Loucy (cell line): ENCODE results near the gene ZNF385D.

ENCODE experiments used
- H2AFZ ChIP-seq: fragments of 200-600 bp; sonication (generic); 2 replicates; pipeline ENCODE4 v1.6.0; 2016; ENCODE audit warnings: antibody characterized with exemption, mild to moderate bottlenecking, low read length, moderate library complexity
- H3F3A ChIP-seq: fragments of 200-600 bp; 2 replicates; pipeline ENCODE4 v1.6.0; 2016; ENCODE audit warnings: antibody characterized with exemption, low read depth, mild to moderate bottlenecking
- H3K27me3 ChIP-seq: fragments of 200-600 bp; sonication (generic); 2 replicates; pipeline ENCODE4 v1.6.1; 2014; ENCODE audit warnings: low read length, mild to moderate bottlenecking; ENCODE audit not compliant: insufficient read depth, poor library complexity, severe bottlenecking
- H3K36me3 ChIP-seq: fragments of 200-600 bp; sonication (generic); 2 replicates; pipeline ENCODE4 v1.6.1; 2016; ENCODE audit warnings: low read length; ENCODE audit not compliant: insufficient read depth
- H3K4me1 ChIP-seq: fragments of 200-600 bp; sonication (generic); 2 replicates; pipeline ENCODE4 v1.5.1; 2014; ENCODE audit warnings: low read length, mild to moderate bottlenecking; ENCODE audit not compliant: insufficient read depth, poor library complexity, severe bottlenecking
- H3K4me2 ChIP-seq: fragments of 200-600 bp; sonication (generic); 2 replicates; pipeline ENCODE4 v1.6.0; 2014; ENCODE audit warnings: antibody characterized with exemption, low read length, low read depth, mild to moderate bottlenecking; ENCODE audit not compliant: poor library complexity, severe bottlenecking
- H3K4me3 ChIP-seq: fragments of 200-600 bp; sonication (generic); 2 replicates; pipeline ENCODE4 v1.5.1; 2014; ENCODE audit warnings: low read length, mild to moderate bottlenecking, mixed read lengths; ENCODE audit not compliant: poor library complexity, severe bottlenecking
- H3K79me2 ChIP-seq: fragments of 200-600 bp; sonication (generic); 2 replicates; pipeline ENCODE4 v1.6.1; 2014; ENCODE audit warnings: low read length; ENCODE audit not compliant: insufficient read depth
- H3K9ac ChIP-seq: fragments of 200-600 bp; sonication (generic); 2 replicates; pipeline ENCODE4 v1.6.0; 2014; ENCODE audit warnings: mild to moderate bottlenecking, low read depth, low read length, moderate library complexity; ENCODE audit not compliant: poor library complexity, severe bottlenecking
- H3K9me2 ChIP-seq: fragments of 200-600 bp; sonication (generic); replicated peaks from 2 replicates; pipeline ENCODE4 v1.6.1; 2016; ENCODE audit warnings: low read depth, low read length, mixed read lengths
- H3K9me3 ChIP-seq: fragments of 200-600 bp; sonication (generic); 2 replicates; pipeline ENCODE4 v1.6.1; 2014; ENCODE audit warnings: mild to moderate bottlenecking, antibody characterized with exemption, low read length, low read depth; ENCODE audit not compliant: insufficient read depth
- H4K20me1 ChIP-seq: fragments of 200-600 bp; sonication (generic); 2 replicates; pipeline ENCODE4 v1.6.0; 2014; ENCODE audit warnings: antibody characterized with exemption, low read length, mild to moderate bottlenecking; ENCODE audit not compliant: insufficient read depth, poor library complexity, severe bottlenecking
- CTCF ChIP-seq: fragments of 200-600 bp; sonication (generic); conservative IDR thresholded peaks from 2 replicates; pipeline ENCODE4 v1.5.1; 2014; ENCODE audit warnings: mild to moderate bottlenecking, antibody characterized with exemption, low read length
- EZH2phosphoT487 ChIP-seq: fragments of 200-600 bp; IDR thresholded peaks from 2 replicates; pipeline ENCODE4 v1.6.1; 2018; ENCODE audit warnings: antibody characterized with exemption, mild to moderate bottlenecking, moderate library complexity, borderline replicate concordance

The ZNF385D gene

GRCh38 chr3:21668012-21668411, 83.0 kb downstream of the ZNF385D start:
- Histone ChIP-seq H2AFZ (no peak overlapping the region), H3K79me2 (no peaks in the 10 kb centered on the region), H3K36me3 (no peaks in the 10 kb centered on the region), H4K20me1 (no peaks in the 10 kb centered on the region), H3K27me3 (no peaks in the 10 kb centered on the region), H3K9me2 (no peaks in the 10 kb centered on the region), H3K9ac (no peak overlapping the region), H3K9me3 (no peaks in the 10 kb centered on the region), H3K4me2 (no peak overlapping the region), H3F3A (no peaks in the 10 kb centered on the region), H3K4me3 (no peak overlapping the region), H3K4me1 (no peaks in the 10 kb centered on the region)
- TF ChIP-seq CTCF, result no peak
- TF ChIP-seq EZH2phosphoT487, result no peak

DNA sequence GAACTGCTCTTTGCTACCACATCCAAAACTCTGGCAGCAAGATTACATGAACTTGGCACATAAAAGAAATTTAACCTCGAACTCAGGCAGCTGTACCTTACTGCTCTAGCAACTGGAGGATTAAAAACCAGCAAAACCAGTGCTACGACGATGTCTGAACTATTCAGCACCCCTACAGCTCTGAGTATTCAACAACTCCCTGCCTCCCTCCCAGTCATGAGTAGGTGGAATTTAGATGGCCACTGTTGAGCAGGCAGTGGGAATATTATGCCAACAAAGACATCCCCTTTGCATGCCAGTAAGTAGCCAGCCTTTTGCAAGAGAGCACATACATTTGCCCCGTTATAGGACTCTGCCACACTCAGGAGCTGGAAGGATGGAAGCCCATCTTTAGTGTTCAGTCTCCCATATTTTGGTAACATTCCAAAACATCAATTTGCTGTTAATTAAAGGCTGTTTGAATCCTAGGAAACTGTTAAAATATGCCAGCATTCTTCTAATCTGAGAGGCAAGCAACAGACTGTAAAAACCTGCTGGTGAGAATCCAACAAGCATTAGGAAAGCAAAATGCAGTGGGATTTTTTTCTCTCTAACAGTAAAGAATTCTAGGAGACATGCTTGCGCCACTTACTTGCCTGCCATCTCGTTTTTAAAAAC, 85.4 kb downstream of the ZNF385D start:
- no peaks in the 10 kb centered on the region for H3K4me1 ChIP-seq
- no peaks in the 10 kb centered on the region for H3F3A ChIP-seq
- no peak overlapping the region for H2AFZ ChIP-seq
- no peaks in the 10 kb centered on the region for H3K9me2 ChIP-seq
- no peak for TF ChIP-seq CTCF
- H3K36me3 ChIP-seq, result no peaks in the 10 kb centered on the region
- H3K9ac ChIP-seq, result no peak overlapping the region
- H3K9me3 ChIP-seq, result no peaks in the 10 kb centered on the region
- H3K27me3 ChIP-seq, result no peaks in the 10 kb centered on the region
- no peak overlapping the region for H3K4me2 ChIP-seq
- no peaks in the 10 kb centered on the region for H3K79me2 ChIP-seq
- H4K20me1 ChIP-seq, result no peaks in the 10 kb centered on the region
- H3K4me3 ChIP-seq, result no peak overlapping the region

DNA sequence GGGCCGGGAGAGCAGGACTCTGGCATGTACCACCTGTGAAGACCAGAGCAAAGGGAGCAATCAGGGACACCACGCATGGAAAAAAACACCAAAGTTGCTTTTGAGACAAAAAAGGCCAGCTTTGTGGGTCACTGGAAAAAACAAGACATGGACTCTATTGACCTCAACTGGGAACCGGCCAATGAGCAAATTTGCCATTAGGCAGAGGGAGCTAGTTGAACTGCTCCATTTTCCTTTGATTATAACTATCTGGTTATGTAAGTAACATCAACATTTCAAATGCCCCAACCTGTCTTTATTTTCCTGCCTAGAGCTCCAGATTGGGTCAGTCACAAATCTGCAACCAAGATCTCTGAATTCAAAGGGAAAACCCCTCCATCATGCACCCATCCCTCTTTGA, 86.0 kb downstream of the ZNF385D start:
- Histone ChIP-seq H3K4me2 (no peak overlapping the region), H3K79me2 (no peaks in the 10 kb centered on the region), H3K9me2 (no peaks in the 10 kb centered on the region), H3K9ac (no peak overlapping the region), H4K20me1 (no peaks in the 10 kb centered on the region), H3K36me3 (no peaks in the 10 kb centered on the region), H3K4me1 (no peaks in the 10 kb centered on the region), H3K4me3 (no peak overlapping the region), H3K27me3 (no peaks in the 10 kb centered on the region), H3F3A (no peaks in the 10 kb centered on the region), H2AFZ (no peak overlapping the region), H3K9me3 (no peaks in the 10 kb centered on the region)
- TF ChIP-seq EZH2phosphoT487 (no peak), CTCF (no peak)
